ENCODE measurements around the gene PRPF40A. TPM values are rescaled to one million over a fixed set of nuclear protein-coding genes. Genes with fewer than 3 reads are reported as not detected.

PRPF40A gene
- total RNA-seq, 2 experiments from 2014 or later: 109 to 113 TPM

GRCh38 chr2:152606081-152606480, 111.2 kb downstream of the PRPF40A start:
- no peak for DNase-seq
- ChIA-PET CTCF (interaction anchor here (1.6 kb wide), 1 partner anchor 29 kb away, joined by 6 read pairs; no protein-coding TSS in a partner anchor), POLR2A (no interaction called here)
- Mint-ChIP-seq H3K9me3 (no peaks in the 10 kb centered on the region), H3K27me3 (peaks cover 5% of the 10 kb centered on the region), H3K4me3 (no peak overlapping the region), H3K36me3 (ENCODE audit: low read depth) (no peaks in the 10 kb centered on the region), H3K27ac (no peak overlapping the region), H3K4me1 (no peaks in the 10 kb centered on the region)

- H3K27me3 Mint-ChIP-seq: peaks cover 1% of the 10 kb centered on the region
- DNase-seq: no peak
- CTCF ChIA-PET: no interaction called here
- no peaks in the 10 kb centered on the region for H3K9me3 Mint-ChIP-seq
- H3K4me3 Mint-ChIP-seq: no peak overlapping the region
- no peaks in the 10 kb centered on the region for H3K36me3 Mint-ChIP-seq (ENCODE audit: low read depth)
- no peaks in the 10 kb centered on the region for H3K4me1 Mint-ChIP-seq
- no peak overlapping the region for H3K27ac Mint-ChIP-seq
- POLR2A ChIA-PET: no interaction called here
Observed at GRCh38 chr2:152603166-152603565, 114.1 kb downstream of the PRPF40A start.

- no peaks in the 10 kb centered on the region for H3K36me3 Mint-ChIP-seq (ENCODE audit: low read depth)
- no peak overlapping the region for H3K4me3 Mint-ChIP-seq
- H3K27me3 Mint-ChIP-seq: peaks cover 1% of the 10 kb centered on the region
- H3K9me3 Mint-ChIP-seq: no peaks in the 10 kb centered on the region
- no peaks in the 10 kb centered on the region for H3K4me1 Mint-ChIP-seq
- CTCF ChIA-PET: no interaction called here
- no peak overlapping the region for H3K27ac Mint-ChIP-seq
- no peak for DNase-seq
- POLR2A ChIA-PET: no interaction called here
Observed at GRCh38 chr2:152602750-152603149, 114.5 kb downstream of the PRPF40A start.

Other genes starting within 250 kb of the PRPF40A start
- gene ARL6IP6, start 1.2 kb upstream of the PRPF40A start, total RNA-seq: 10 to 100 TPM; 47.0 to 48.7 TPM

Measured in activated CD4-positive, alpha-beta memory T cell treated with anti-CD3 and anti-CD28 coated beads, Interleukin-2, amount 10 ng/mL, durations not matched to agents 7 days and 5 days (primary cell).